Activated CD4-positive, CD25-positive, alpha-beta regulatory T cell treated with anti-CD3 and anti-CD28 coated beads, Interleukin-2, amount 50 U/mL, for 16 hours (primary cell): ENCODE data around the gene CALY.

ENCODE experiments used
- DNase-seq: peaks from one replicate; pipeline ENCODE4 v3.0.0-alpha.2; 2020; ENCODE audit warnings: low read depth, low spot score

CALY gene

DNA sequence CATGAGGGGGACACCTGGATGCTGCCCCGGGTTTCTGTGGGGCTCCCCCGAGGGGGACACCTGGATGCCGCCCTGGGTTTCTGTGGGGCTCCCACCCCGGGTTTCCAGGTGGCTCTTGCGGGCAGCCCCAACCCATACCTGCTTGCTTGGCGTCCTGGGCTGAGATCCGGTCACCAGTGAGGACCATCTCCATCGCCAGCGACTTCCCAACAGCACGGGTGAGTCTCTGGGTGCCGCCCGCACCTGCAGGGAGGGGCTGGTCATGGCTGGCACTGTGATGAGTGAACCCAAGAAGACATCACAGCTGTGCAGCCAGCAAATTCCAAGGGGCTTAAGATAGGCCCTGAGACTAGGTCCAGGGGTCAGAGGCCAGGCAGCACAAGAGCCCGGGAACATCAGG is 30.1 kb upstream of the CALY start:
- DNase-seq = no peak

GRCh38 chr10:133366130-133366478 is 29.4 kb upstream of the CALY start:
- no peak for DNase-seq

GRCh38 chr10:133365461-133366129 is 28.9 kb upstream of the CALY start:
- DNase-seq = no peak

- no peak for DNase-seq
Observed at GRCh38 chr10:133364645-133365431, 28.1 kb upstream of the CALY start.

GRCh38 chr10:133362846-133363245 is 26.1 kb upstream of the CALY start:
- DNase-seq = no peak

DNA sequence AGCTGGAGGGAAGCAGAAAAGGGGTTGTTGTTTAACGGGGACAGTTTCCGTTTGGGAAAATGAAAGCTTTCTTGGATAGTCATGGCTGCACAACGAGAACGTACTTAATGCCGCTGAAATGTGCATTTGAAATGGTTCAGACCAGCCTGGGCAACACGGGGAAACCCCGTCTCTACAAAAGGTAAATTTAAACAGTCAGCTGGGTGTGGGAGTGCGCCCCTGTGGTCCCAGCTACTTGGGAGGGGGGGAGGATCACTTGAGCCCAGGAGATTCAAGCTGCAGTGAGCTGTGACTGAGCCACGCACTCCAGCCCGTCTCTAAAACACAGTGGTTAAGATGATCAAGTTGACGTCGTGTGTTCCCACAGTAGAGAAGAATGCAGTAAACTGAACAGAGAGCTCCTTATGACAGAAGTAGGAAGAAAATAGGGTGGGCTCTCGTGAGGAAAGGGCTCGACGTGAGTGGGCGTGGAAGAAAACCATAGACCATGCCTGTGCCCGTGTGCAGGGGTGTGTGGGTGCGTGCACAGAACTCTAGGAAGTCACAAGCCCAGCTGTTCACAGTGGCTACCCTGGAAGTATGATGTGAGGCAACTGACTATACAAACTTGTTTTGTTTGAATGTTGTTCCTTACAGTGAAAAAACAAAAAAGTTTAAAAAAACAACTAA is 25.2 kb upstream of the CALY start:
- DNase-seq = no peak

- no peak for DNase-seq
Observed at GRCh38 chr10:133361227-133361626, 24.5 kb upstream of the CALY start.

DNA sequence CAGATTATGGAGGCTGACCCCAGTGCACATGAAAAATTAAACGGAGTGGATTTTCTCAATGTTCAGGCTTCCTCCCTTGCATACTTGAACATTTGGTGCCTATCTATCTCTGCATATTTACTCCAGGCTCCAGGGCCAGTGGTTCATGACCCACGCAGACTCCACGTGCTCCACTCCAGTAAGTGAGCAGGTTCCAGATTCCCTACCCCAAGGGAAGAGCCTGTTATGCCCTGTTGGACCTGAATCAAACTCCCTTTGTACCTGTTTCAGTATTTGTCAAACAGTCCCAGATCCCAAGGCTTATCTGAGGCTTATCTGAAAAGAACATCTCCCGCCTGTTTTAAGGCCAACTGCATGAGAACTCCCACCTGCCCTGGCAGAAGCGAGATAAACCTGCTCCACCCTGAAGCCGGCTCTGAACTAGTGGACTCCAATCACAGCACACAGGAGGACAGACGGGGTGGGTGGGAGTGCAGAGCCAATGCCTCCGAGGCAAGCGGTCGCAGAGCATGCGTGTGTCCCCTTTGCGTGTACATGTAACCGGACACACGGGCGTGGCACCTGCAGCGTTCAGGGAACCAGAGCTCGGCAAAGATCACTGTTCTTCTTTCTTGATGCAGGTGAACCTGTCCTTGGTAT is 23.4 kb upstream of the CALY start:
- no peak for DNase-seq

DNA sequence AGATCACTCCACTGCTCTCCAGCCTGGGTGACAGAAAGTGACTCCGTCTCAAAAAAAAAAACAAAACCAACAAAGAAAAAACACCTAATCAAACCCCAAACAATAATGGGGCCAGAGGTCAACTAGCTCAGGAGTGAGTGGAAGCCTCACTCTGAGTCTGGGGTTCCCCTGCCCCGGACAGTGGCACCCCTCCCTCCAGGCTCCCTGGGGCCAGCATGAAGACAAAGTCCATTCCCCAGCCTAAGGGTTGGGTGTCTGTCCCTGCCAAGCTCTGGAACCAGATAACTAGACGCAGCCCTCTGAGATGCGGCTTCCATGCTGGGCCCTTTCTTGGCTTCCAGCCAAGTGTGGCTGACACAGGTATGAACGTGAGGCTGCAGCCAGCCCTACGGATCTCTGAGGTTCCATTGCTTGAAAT is 22.9 kb upstream of the CALY start:
- no peak for DNase-seq

DNA sequence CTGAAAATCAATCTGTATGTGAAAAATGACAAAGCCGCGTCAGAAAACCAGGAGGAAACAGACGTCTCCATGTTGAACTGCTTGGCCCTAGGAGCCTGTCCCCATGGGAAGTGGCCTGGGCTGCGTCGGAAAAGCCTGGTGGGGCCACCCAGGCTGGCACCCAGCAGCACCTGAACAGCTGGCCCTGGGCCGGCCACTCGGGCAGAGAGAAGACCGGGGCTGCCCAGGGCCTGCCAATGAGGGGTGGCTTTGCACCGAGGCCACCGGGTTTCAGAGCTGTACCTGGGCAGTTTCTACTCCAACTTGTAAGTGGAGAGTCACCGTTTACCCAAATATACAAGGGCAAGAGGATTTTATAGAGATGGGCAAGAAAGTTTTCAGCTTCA is 22.2 kb upstream of the CALY start:
- DNase-seq = no peak

GRCh38 chr10:133358162-133358924 is 21.6 kb upstream of the CALY start:
- DNase-seq = no peak

GRCh38 chr10:133357285-133358161 is 20.8 kb upstream of the CALY start, which contains the start of gene FUOM:
FUOM (minus strand) TSS chr10:133358019; CDS start chr10:133358007, 12 bp downstream.
- DNase-seq = peak; percentile 49

- DNase-seq = no peak
Observed at GRCh38 chr10:133356549-133357284, 20.0 kb upstream of the CALY start.

DNA sequence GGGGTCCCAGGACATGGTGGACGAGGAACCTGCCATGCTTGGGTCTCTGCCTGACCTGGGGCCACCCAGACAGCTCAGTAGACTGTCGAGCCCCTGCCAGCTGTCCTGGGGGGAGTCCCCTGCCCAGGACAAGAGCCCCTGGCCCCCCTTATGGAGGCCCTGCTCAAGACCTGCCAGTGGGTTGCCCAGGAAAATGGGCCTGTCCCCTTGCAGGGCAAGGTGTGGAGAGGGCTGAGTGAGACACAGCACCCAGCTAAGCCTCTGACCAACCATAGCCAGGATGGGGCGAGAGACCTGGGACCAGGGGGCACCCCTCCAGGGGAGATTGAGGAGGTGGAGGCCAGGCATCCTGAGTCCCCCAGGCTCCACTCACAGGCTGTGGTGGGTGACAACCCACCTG is 19.3 kb upstream of the CALY start:
- DNase-seq = no peak

- no peak for DNase-seq
Observed at GRCh38 chr10:133355266-133355665, 18.6 kb upstream of the CALY start.

- DNase-seq = no peak
Observed at GRCh38 chr10:133354672-133355240, 18.1 kb upstream of the CALY start.

DNA sequence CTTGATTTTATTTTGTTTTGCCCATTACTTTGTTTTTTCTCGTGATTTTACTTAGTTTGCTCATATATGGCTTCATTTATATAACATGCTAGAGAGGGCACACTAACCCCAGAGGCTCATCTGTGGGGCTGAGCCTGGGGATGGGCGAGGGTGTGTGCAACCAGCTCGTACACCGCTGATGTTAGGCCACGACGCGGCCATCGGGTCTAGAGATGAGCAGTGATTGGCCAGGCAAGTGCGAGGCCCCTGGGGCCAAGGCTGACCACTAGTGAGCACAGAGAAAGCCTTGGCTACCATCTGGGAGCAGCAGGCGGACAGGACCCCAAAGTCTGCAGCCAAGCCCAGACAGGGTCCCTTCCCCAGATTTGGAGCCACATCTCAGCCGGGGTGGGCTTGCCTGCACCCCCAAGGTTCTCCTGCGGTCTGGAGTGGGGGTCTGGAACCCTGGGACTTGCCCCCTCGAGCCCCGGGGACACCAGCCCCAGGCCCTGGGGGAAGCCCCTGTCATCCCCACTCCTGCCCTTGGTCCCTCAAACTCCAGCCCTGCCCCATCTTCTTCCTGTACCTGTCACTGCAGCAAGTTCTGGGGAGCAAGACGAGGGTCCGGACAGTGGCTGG is 17.4 kb upstream of the CALY start:
- no peak for DNase-seq

GRCh38 chr10:133353202-133353959 is 16.7 kb upstream of the CALY start:
- no peak for DNase-seq
